Vagina (tissue), 2 donors: Measurements from ENCODE around the gene HNRNPAB.

Source experiments
- CTCF ChIP-seq, 3 experiments: fragments of 450-650 bp in 2 of 3; fragments of 200-600 bp in 1 of 3; sonication (generic) in 1 of 3; IDR thresholded peaks; one replicate each; pipeline ENCODE4 v1.5.1; 2017 to 2019; ENCODE audit warnings: antibody characterized with exemption in 3 of 3, mild to moderate bottlenecking in 2 of 3, moderate library complexity in 2 of 3
- POLR2A ChIP-seq, 2 donors: fragments of 450-650 bp; IDR thresholded peaks; one replicate each; pipeline ENCODE4 v1.6.1; 2017; ENCODE audit warnings: antibody characterized with exemption in 2 of 2, mild to moderate bottlenecking in 2 of 2, moderate library complexity in 2 of 2
- POLR2AphosphoS5 ChIP-seq, 2 donors: sonication (generic); formaldehyde crosslinking; IDR thresholded peaks; one replicate each; pipeline ENCODE4 v1.9.0; 2017; ENCODE audit warnings: antibody characterized with exemption in 2 of 2, mild to moderate bottlenecking in 2 of 2, low read depth in 1 of 2; ENCODE audit not compliant: insufficient read depth in 1 of 2

DNA sequence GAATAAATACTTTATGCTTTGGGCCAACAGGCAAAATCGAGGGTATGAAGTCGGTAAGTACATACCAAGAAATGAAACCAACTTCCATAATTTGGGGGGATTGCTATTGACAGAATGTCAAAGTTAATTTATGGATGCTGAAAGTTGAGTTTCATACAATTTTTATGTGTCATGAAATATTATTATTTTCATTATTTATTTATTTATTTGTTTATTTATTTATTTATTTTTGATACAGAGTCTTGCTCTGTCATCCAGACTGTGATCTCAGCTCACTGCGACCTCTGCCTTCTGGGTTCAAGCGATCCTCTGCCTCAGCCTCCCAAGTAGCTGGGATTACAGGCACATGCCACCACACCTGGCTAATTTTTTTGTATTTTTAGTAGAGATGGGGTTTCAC is 12.7 kb upstream of the HNRNPAB start:
- TF ChIP-seq POLR2AphosphoS5 (IDR thresholded peaks at IDR 0.05; ENCODE audit: insufficient read depth in 1 of 2, low read depth in 1 of 2) = no peak
- no peak for TF ChIP-seq POLR2A (IDR thresholded peaks at IDR 0.05)
- no peak for TF ChIP-seq CTCF (IDR thresholded peaks at IDR 0.05)
